ENCODE results near the gene MVB12B.

The MVB12B gene

GRCh38 chr9:126325821-126326220, 808 bp upstream of the MVB12B start:
- peak overlapping the region; percentile 49 for H3K4me3 ChIP-seq (ENCODE audit: low read depth, low read length)
- TF ChIP-seq CTCF (IDR thresholded peaks at IDR 0.05; ENCODE audit: low read depth, low read length) (no peak), POLR2A (IDR thresholded peaks at IDR 0.05; ENCODE audit: extremely low read depth, insufficient read length) (no peak), MYC (IDR thresholded peaks at IDR 0.05; ENCODE audit: low read depth, low read length) (no peak), MAX (IDR thresholded peaks at IDR 0.05; ENCODE audit: low read depth, low read length) (no peak)
- no peak for DNase-seq (ENCODE audit: low read depth)

- TF ChIP-seq MYC (IDR thresholded peaks at IDR 0.05; ENCODE audit: low read depth, low read length) = no peak
- peak; percentile 62; the same call in 1 of the 2 replicates for TF ChIP-seq MAX (IDR thresholded peaks at IDR 0.05; ENCODE audit: low read depth, low read length)
- peak; percentile 12 for TF ChIP-seq POLR2A (IDR thresholded peaks at IDR 0.05; ENCODE audit: extremely low read depth, insufficient read length)
- H3K4me3 ChIP-seq (ENCODE audit: low read depth, low read length) = peak overlapping the region; percentile 73
- no peak for DNase-seq (ENCODE audit: low read depth)
Measured at GRCh38 chr9:126327006-126327713, 531 bp downstream of the MVB12B start.

GRCh38 chr9:126327714-126328185, 1.1 kb downstream of the MVB12B start:
- peak overlapping the region; percentile 73 for H3K4me3 ChIP-seq (ENCODE audit: low read depth, low read length)
- DNase-seq (ENCODE audit: low read depth) = peak; percentile 72
- TF ChIP-seq MYC (IDR thresholded peaks at IDR 0.05; ENCODE audit: low read depth, low read length) (no peak; the same call in 1 of the 2 replicates), MAX (IDR thresholded peaks at IDR 0.05; ENCODE audit: low read depth, low read length) (no peak; the same call in 1 of the 2 replicates), CTCF (IDR thresholded peaks at IDR 0.05; ENCODE audit: low read depth, low read length) (no peak), POLR2A (IDR thresholded peaks at IDR 0.05; ENCODE audit: extremely low read depth, insufficient read length) (no peak)

- peak overlapping the region; percentile 73 for H3K4me3 ChIP-seq (ENCODE audit: low read depth, low read length)
- TF ChIP-seq MAX (IDR thresholded peaks at IDR 0.05; ENCODE audit: low read depth, low read length) (no peak), CTCF (IDR thresholded peaks at IDR 0.05; ENCODE audit: low read depth, low read length) (no peak), POLR2A (IDR thresholded peaks at IDR 0.05; ENCODE audit: extremely low read depth, insufficient read length) (no peak), MYC (IDR thresholded peaks at IDR 0.05; ENCODE audit: low read depth, low read length) (no peak)
- peak; percentile 51 for DNase-seq (ENCODE audit: low read depth)
Measured at GRCh38 chr9:126328407-126328806, 1.8 kb downstream of the MVB12B start.

GRCh38 chr9:126329476-126330275, 3.0 kb downstream of the MVB12B start:
- TF ChIP-seq MAX (IDR thresholded peaks at IDR 0.05; ENCODE audit: low read depth, low read length) (peak; percentile 36; the same call in 1 of the 2 replicates), CTCF (IDR thresholded peaks at IDR 0.05; ENCODE audit: low read depth, low read length) (no peak)
- DNase-seq (ENCODE audit: low read depth) = peak; percentile 91

GRCh38 chr9:126330536-126330935, 3.9 kb downstream of the MVB12B start:
- TF ChIP-seq MYC (IDR thresholded peaks at IDR 0.05; ENCODE audit: low read depth, low read length) = no peak
- TF ChIP-seq POLR2A (IDR thresholded peaks at IDR 0.05; ENCODE audit: extremely low read depth, insufficient read length) = no peak
- no peak for TF ChIP-seq MAX (IDR thresholded peaks at IDR 0.05; ENCODE audit: low read depth, low read length)
- TF ChIP-seq CTCF (IDR thresholded peaks at IDR 0.05; ENCODE audit: low read depth, low read length) = no peak
- peak overlapping the region; percentile 45 for H3K4me3 ChIP-seq (ENCODE audit: low read depth, low read length)
- DNase-seq (ENCODE audit: low read depth) = peak; percentile 79

More at GRCh38 chr9:126329476-126330275, 3.0 kb downstream of the MVB12B start:
- peak overlapping the region; percentile 45 for H3K4me3 ChIP-seq (ENCODE audit: low read depth, low read length)
